H54 (cell line): ENCODE measurements around the gene FNDC1.

Experiments
- DNase-seq: peaks from one replicate; pipeline ENCODE4 v3.0.0; 2011; ENCODE audit warnings: low spot score, mixed read lengths; ENCODE audit not compliant: insufficient read length
- FAIRE-seq: peaks from 3 replicates; lab custom pipeline; 2011; peaks lifted over from hg19 to GRCh38; lab: Jason Lieb, UNC
- POLR2A ChIP-seq: IDR thresholded peaks from 2 replicates; pipeline ENCODE4 v1.6.1; 2011; ENCODE audit warnings: low read depth, mild to moderate bottlenecking, low read length

The FNDC1 gene

DNA sequence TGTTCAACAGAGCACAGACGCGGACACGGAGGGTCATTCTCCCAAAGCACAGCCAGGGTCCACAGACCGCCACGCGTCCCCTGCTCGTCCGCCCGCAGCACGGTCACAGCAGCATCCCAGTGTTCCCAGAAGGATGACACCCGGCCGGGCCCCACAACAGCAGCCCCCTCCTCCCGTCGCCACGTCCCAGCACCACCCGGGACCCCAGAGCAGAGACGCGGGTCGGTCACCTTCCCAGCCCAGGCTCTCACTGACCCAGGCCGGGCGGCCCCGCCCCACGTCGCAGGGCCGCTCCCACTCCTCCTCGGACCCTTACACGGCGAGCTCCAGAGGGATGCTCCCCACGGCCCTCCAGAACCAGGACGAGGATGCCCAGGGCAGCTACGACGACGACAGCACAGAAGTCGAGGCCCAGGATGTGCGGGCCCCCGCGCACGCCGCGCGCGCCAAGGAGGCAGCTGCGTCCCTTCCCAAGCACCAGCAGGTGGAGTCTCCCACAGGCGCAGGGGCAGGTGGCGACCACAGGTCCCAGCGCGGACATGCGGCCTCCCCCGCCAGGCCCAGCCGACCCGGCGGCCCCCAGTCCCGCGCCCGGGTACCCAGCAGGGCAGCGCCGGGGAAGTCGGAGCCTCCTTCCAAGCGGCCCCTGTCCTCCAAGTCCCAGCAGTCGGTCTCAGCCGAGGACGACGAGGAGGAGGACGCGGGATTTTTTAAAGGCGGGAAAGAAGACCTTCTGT is 64.3 kb downstream of the FNDC1 start:
- no peak for TF ChIP-seq POLR2A
- no peak for FAIRE-seq
- no peak for DNase-seq

- DNase-seq (no peak), FAIRE-seq (no peak)
- no peak for TF ChIP-seq POLR2A
Observed at GRCh38 chr6:159234102-159234553, 64.9 kb downstream of the FNDC1 start.

- TF ChIP-seq POLR2A = no peak
- FAIRE-seq = no peak
- DNase-seq = no peak
Observed at GRCh38 chr6:159238920-159239558, 69.8 kb downstream of the FNDC1 start.

- FAIRE-seq = no peak
- TF ChIP-seq POLR2A = no peak
- DNase-seq = no peak
Observed at GRCh38 chr6:159249128-159249527, 79.9 kb downstream of the FNDC1 start.

- DNase-seq (no peak), FAIRE-seq (no peak)
- TF ChIP-seq POLR2A = no peak
Observed at GRCh38 chr6:159249752-159250151, 80.6 kb downstream of the FNDC1 start.

DNA sequence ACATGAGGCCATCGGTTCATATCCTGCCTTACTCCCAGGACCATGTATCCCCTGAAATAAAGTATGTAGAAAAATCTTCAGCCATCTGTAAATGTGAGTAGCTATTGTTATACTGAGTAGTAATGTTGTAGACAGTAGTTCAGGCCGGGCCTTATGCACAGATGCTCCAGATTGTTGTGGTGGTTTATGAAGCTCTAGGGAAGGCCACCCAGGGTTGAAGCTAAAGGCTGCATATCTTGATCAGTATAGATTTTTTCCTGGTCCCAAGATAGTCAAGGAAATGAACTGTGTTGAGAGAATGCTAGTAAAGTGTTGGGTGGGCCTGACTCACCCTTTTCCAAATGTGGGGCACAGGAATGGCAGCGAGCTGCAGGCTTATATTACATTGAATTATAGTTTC is 81.4 kb downstream of the FNDC1 start:
- TF ChIP-seq POLR2A = no peak
- no peak for DNase-seq
- FAIRE-seq = no peak

- FAIRE-seq (no peak), DNase-seq (peak; percentile 33)
- TF ChIP-seq POLR2A = no peak
Observed at GRCh38 chr6:159252955-159253508, 83.8 kb downstream of the FNDC1 start.

DNA sequence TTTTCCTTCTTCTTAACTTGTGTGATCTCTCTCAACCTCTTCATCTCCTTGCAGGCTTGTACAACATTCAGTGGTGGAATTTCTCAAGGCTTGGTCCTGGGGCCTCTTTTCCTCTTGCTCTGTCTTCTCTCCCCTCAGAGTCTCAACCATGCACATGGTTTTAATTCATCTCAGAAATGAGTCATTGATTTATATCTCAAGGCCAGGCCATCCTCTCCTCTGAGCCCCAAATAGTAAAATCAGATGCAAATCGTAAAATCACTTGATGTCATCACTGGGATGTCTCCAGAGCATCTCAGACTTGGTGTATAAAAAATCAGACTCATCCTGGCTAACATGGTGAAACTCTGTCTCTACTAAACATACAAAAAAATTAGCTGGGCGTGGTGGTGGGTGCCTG is 85.0 kb downstream of the FNDC1 start:
- DNase-seq (no peak), FAIRE-seq (no peak)
- no peak for TF ChIP-seq POLR2A

DNA sequence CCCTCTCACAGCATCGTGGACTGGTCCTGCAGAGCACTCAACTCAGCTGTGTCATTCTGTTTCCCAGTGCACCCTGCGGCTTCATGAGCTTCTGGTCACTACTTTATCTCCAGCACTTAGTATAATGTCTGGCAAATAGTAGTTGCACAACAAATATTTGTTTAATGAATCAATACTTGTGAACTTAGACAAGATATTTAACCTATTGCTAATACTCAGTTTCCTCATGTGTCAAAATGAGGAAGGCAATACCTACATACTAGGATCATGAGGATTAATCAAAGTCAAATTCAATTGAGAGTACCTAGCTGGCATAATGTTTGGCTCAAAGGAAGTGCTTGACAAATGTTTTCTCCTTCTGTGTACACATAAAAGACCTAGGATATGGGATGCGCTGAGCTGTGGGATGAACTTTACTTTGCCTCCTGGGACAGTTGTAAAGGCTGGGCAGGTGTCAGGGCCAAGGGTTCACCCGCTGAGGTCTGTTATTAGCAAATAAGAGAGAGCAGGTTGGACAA is 86.3 kb downstream of the FNDC1 start:
- no peak for DNase-seq
- no peak for TF ChIP-seq POLR2A
- FAIRE-seq = no peak

DNA sequence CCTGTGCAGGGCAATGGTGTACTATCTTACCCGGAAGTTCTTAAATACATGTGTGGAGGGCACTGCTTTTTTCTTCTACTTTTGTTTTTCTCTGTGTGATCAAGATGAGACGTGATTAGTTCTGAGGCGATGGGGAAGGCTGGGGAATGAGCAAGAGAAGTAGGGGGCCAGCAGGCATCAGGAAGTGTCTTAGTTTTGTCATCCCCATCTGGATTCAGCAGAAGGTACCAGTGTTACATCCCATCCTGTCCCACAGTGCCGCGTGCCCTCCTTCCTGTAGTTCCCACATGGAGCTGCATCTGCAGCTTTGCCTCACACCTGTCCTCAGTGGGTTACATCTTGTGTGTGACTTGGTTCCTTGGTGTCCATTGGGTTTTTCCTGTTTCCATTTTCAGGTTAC is 86.9 kb downstream of the FNDC1 start:
- DNase-seq = no peak
- no peak for FAIRE-seq
- TF ChIP-seq POLR2A = no peak

DNA sequence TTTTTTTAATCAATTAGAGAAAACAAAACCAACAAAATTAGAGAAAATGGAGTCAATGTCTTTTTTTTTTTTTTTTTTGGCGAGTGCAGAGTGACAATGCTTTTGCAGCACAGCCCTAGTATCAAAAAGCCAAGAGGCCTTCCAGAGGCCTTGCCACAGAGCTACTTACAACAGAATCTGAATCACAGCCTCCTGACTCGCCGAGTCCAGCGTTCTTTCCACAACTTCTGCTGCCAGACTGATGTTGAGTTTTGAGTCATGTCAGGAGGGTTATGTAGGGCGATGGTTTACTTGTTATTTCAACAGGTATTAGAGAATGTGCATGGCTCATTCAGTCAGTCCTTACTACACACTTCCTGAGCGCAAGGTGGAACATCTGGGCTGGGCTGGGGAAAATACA is 88.6 kb downstream of the FNDC1 start:
- TF ChIP-seq POLR2A = no peak
- no peak for FAIRE-seq
- DNase-seq = no peak

DNA sequence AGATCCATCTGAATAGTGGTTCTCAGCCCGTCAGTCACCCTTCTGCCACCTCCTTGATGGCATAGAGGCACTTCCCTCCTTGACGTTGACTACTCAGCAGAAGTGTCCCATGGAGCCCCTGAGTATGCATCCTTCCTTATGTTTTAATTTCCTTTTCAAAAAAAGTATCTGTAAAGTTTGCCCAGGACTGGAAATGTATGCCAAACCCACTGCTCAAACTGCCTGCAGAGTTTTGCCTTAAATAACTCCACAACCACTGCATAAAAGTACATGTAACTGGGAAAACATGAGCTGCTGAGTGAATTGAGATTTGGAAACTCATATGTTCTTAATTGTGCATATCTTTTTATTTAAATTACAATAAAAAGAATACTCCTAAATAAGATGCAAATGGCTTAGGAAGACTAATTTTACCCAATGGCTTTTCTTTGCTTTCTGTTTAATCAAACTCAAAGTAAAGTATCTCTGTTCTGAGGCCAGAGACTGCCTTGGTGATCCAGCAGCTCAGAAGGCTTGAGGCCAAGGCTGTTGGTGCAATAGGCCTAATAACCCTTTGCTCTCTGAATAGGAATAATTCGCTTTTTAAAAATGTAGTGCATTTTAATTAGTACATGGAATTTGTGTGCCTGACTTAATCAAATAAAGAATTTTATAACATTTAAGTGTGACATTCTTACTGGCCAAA is 90.4 kb downstream of the FNDC1 start:
- no peak for FAIRE-seq
- no peak for TF ChIP-seq POLR2A
- no peak for DNase-seq

- FAIRE-seq (no peak), DNase-seq (no peak)
- no peak for TF ChIP-seq POLR2A
Observed at GRCh38 chr6:159260208-159260607, 91.0 kb downstream of the FNDC1 start.

DNA sequence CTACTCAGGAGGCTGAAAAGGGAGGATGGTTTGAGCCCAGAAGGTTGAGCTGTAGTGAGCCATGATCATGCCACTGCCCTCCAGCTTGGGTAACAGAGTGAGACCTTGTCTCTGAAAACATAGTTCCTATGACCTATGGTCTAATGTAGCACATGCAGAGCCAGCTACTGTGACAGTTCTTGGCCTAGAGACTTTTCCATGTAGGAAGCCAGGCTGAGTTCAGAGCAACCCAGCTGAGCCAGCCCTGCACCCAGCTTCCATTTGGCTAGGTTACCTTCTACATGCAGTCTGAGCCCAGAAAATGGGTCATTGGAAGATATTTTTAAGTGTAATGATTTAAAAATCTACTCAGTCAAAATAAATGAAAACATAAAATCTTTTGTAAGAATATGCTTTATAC is 92.8 kb downstream of the FNDC1 start:
- DNase-seq (no peak), FAIRE-seq (no peak)
- no peak for TF ChIP-seq POLR2A
